HG03457 (cell line): ENCODE measurements around the gene CADPS.

ENCODE experiments used
- ATAC-seq: cut with Tn5 transposase; IDR thresholded peaks from one replicate; pipeline ENCODE4 v1.9.1; 2021; ENCODE audit warnings: moderate number of reproducible peaks; ENCODE audit not compliant: unreplicated experiment

The CADPS gene

DNA sequence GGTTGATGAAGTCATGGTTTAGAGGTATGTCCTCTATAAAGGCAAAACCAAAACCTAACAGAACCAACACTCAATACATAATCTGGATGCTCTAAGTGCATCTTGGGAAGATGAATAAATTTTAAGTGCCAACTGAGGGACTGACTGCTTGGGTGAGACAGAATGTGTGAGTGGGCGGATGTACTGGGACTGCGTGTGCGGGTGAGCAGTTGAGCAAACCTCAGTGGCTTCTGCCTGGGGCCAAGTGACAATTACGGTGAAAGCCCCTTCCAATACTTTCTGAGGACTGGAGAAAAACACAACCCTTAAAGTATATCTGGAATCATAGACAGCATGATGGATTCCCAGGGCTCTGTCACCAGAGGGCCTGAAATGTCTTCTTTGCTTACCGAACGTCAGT, 421.8 kb downstream of the CADPS start:
- no peak for ATAC-seq

DNA sequence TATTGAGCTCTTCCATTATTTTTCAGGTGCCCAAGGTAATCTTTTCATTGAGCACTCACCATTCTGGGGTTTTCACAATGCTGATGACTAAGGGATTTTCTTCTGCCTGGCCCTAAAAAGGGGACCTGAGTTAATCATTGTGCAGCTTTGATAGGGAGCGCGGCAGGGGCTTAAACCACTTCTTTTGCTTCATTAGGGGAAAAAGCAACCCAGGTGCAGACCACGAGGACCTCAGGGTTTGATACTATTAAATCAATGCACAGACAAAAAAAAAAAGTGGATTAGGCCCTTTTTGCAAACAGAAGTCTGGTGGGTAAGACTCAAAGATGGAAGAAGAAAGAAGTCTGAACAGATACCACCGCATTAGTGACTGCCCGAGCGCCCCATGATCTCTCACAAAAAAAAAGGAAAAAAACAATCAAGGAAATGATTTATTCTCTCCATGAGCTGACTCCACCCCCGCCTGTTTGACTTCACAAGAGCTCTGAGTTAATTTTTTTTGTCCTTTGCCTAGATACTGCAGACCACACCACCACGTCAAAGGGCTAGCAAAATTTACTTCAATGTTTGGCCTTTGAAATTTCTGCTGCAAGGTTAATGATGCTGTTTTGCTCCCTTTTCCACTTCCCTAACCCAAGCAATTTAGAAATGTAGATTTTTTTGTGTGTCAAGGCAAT, 423.9 kb downstream of the CADPS start:
- no peak for ATAC-seq

- peak; percentile 69 for ATAC-seq
These were observed 428.8 kb downstream of the CADPS start for GRCh38 chr3:62446337-62446940.

- ATAC-seq, result no peak
These were observed 429.9 kb downstream of the CADPS start for GRCh38 chr3:62445275-62445674.

- no peak for ATAC-seq
These were observed 435.2 kb downstream of the CADPS start for GRCh38 chr3:62439978-62440377.

GRCh38 chr3:62439176-62439813, 435.9 kb downstream of the CADPS start:
- ATAC-seq, result no peak

DNA sequence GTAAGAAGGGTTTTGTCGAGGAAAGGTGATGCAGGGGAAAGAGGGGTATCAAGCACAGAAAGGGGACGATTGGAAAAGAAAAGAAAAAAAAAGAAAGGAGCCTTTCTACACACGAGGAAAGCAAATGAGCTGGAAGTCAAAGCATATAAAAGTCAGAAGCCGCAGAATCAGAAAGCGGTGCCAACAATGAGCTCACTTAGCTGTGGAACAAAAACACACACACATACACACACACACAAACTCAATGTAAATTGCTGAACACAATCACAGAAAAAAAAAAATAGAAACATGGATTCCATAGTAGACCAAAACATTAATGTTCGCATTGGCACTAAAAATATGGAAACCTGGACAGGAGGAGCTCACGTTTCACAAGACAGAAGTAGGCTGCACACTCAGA, 438.4 kb downstream of the CADPS start:
- no peak for ATAC-seq

- no peak for ATAC-seq
These were observed 441.8 kb downstream of the CADPS start for GRCh38 chr3:62433396-62433795.

GRCh38 chr3:62421207-62421606, 454.0 kb downstream of the CADPS start:
- no peak for ATAC-seq

GRCh38 chr3:62416144-62416543, 459.1 kb downstream of the CADPS start:
- ATAC-seq, result no peak

- ATAC-seq, result no peak
These were observed 459.9 kb downstream of the CADPS start for GRCh38 chr3:62415312-62415801.

DNA sequence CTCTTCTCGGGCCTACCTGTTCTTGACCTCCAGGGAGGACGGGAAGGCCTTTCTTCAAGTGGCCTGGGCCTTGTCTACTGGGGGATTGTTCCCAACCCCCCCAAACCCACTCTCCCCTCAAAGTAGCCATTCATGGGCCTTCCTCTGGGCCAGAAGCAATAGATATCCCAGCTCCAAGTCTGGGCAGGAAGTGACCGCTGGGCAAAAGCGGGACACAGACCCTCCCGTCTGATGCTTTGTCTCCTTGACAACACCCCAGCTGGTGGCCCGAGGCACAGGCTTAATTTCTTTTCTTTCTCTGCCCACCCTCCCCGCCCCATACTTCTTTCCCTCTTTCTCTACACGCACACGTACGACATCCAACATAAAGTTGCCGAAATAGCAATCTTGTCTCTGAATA, 460.4 kb downstream of the CADPS start:
- no peak for ATAC-seq

DNA sequence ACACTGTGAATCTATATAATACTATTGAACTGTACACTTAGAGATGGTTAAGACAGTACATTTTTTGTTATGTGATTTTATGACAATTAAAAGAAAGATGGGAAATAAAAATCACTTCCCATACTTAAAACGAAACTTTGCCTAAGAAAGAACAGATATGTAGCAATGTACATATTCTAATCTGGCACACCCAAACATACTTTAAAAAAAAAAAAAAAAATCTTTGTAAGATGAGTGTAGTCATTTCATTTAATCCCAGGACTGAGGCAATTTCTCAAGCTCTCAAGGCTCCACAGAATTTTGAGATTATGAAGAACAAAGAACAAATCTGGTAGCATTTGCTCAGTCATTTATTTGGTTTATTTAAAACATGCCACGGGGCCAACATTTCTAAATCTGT, 461.5 kb downstream of the CADPS start:
- ATAC-seq, result no peak

DNA sequence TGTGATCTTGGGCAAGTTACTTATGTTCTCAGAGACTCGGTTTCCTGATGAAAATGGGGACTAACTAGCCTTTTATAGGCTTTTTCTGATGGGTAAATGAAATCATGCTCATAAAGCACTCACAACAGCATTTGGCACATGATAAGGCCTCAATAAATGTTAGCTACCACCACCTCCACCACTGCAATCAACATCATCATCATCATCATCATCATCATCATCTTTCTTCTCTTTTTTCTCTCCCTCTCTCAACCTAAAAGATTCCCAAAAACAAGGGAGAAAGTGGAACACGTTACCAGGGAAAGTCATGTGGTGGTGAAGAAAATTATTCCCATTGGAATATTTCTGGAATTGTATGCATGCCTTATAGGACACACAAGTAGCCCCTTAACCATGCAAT, 468.3 kb downstream of the CADPS start:
- ATAC-seq, result no peak

DNA sequence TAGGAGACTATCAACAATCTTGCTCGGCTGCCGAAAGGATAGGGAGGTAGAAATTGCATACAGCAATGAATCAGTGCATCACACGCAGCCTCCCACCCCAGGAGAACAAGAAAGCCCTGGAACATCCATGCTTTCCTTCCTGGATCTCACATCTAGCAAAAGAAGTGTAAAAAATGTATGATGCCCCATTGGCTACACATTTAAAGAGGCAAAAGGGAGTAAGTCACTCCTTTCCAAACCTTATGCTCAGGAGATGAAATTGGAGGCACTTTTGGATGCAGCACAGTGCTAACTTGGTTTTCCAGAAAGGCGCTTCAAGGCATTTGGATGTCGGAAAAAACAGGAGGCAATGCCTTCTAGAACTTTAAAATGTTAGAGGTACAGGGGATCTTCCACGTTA, 469.6 kb downstream of the CADPS start:
- no peak for ATAC-seq

DNA sequence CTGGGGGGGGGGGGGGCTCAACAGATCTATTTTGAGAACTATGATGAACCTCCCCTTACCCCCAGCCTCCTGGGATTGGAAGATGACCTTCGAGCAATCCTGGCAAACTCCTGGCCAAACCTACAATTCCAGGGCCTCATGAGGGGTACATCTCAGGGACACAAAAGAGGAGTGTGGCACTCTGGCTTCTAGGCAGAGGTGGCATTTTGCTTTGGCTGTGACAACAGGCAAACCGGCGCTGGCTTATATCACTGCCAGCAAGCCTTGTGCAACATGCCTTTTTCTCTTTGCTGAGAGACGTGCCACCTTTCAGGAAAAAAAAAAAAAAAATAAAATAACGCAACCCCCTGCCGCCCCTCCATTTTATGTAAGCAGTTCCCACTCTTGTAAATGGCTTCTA, 470.1 kb downstream of the CADPS start:
- ATAC-seq, result no peak

DNA sequence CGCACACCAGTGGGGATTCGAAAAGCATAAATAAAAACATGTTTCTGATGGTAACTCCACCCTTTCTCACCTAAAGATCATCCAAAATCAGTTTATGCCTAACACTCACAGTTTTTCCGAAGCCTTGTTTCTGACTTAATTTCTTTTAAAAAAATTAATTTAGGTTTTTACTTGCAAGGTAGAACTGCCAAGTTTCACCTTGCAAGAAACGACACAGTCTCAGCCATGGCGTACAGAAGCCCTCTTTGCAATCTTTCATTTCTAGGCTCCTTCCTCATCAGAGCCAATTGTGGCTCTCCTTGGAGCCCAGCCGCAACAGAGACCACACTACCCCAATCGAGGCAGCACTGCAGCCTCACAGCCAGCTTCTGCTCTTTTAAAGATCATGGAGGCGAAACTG, 470.9 kb downstream of the CADPS start:
- ATAC-seq, result no peak

- no peak for ATAC-seq
These were observed 471.5 kb downstream of the CADPS start for GRCh38 chr3:62403765-62404164.

GRCh38 chr3:62392626-62393292, 482.5 kb downstream of the CADPS start:
- no peak for ATAC-seq

DNA sequence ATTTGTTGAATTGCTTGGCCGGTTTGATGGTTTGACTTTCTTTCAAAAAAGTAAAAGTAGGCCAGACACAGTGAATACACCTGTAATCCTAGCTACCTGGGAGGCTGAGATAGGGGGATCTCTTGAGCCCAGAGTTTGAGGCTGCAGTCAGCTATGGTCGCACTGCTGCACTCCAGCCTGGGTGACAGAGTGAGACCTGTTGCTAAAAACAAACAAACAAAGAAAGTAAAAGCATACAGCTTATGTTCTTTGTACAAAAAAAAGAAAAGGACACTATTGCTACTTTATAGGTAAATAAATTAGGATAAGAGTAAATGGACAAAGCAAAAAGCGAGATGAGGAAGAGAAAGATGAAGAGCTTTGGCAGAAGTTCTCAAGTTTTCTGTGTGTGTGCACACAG, 488.0 kb downstream of the CADPS start:
- no peak for ATAC-seq

- no peak for ATAC-seq
These were observed 495.9 kb downstream of the CADPS start for GRCh38 chr3:62379321-62379798.

DNA sequence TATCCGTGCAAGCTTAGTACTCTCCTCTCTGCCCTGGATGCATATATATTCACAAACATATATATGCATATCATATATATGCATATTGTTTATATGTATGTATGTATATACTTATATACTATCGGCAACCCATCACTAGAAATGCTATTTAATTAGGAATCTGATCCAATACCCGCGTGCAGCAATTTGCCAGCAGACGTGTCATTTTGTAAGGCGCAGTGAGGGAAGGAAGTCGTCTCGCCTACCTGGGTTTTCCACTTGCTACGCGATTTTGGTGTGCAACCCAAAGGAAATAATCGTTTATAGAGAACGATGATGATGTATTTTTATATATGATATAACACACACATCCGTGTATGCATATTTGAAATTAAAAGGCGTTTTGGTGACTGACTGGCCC, 496.3 kb downstream of the CADPS start:
- no peak for ATAC-seq
